AG08396 (cell line): ENCODE data around the gene PLCG2.

Source experiments
- DNase-seq: peaks from one replicate; pipeline ENCODE4 v3.0.0; 2012; ENCODE audit warnings: low spot score, mixed read lengths

The PLCG2 gene

GRCh38 chr16:81816793-81817210, 37.7 kb downstream of the PLCG2 start:
- DNase-seq, result no peak

GRCh38 chr16:81817296-81817695, 38.2 kb downstream of the PLCG2 start:
- DNase-seq, result no peak

- no peak for DNase-seq
These were observed 38.9 kb downstream of the PLCG2 start for GRCh38 chr16:81817789-81818567.

GRCh38 chr16:81818568-81818896, 39.4 kb downstream of the PLCG2 start:
- DNase-seq, result no peak

GRCh38 chr16:81818905-81819304, 39.8 kb downstream of the PLCG2 start:
- DNase-seq, result no peak

GRCh38 chr16:81821436-81822128, 42.5 kb downstream of the PLCG2 start:
- DNase-seq, result no peak

GRCh38 chr16:81823111-81823510, 44.0 kb downstream of the PLCG2 start:
- DNase-seq, result no peak

- DNase-seq, result no peak
These were observed 44.6 kb downstream of the PLCG2 start for GRCh38 chr16:81823734-81824133.

GRCh38 chr16:81826523-81826922, 47.4 kb downstream of the PLCG2 start:
- no peak for DNase-seq

GRCh38 chr16:81830845-81831540, 51.9 kb downstream of the PLCG2 start:
- no peak for DNase-seq

GRCh38 chr16:81831722-81832126, 52.6 kb downstream of the PLCG2 start:
- DNase-seq, result no peak

GRCh38 chr16:81832801-81833547, 53.9 kb downstream of the PLCG2 start:
- no peak for DNase-seq

- DNase-seq, result no peak
These were observed 54.7 kb downstream of the PLCG2 start for GRCh38 chr16:81833751-81834150.

- DNase-seq, result no peak
These were observed 55.8 kb downstream of the PLCG2 start for GRCh38 chr16:81834868-81835267.

GRCh38 chr16:81836279-81837054, 57.4 kb downstream of the PLCG2 start:
- DNase-seq, result no peak

- DNase-seq, result no peak
These were observed 58.2 kb downstream of the PLCG2 start for GRCh38 chr16:81837312-81837751.

GRCh38 chr16:81838794-81839193, 59.7 kb downstream of the PLCG2 start:
- no peak for DNase-seq

GRCh38 chr16:81841722-81842121, 62.6 kb downstream of the PLCG2 start:
- DNase-seq, result no peak

- no peak for DNase-seq
These were observed 63.6 kb downstream of the PLCG2 start for GRCh38 chr16:81842564-81843242.

- DNase-seq, result no peak
These were observed 64.1 kb downstream of the PLCG2 start for GRCh38 chr16:81843243-81843582.

- DNase-seq, result no peak
These were observed 64.6 kb downstream of the PLCG2 start for GRCh38 chr16:81843683-81844082.
